GM18517 (cell line): ENCODE measurements around the gene CKM.
"Not testable (repeated sequence)": the region's sequence is repeated elsewhere in the genome, so short reads cannot be mapped to it uniquely, and the experiment has no call there.

Experiments
- ATAC-seq: cut with Tn5 transposase; IDR thresholded peaks from one replicate; pipeline ENCODE4 v1.9.1; 2021; ENCODE audit warnings: mild to moderate bottlenecking, moderate library complexity; ENCODE audit not compliant: unreplicated experiment

The CKM gene

DNA sequence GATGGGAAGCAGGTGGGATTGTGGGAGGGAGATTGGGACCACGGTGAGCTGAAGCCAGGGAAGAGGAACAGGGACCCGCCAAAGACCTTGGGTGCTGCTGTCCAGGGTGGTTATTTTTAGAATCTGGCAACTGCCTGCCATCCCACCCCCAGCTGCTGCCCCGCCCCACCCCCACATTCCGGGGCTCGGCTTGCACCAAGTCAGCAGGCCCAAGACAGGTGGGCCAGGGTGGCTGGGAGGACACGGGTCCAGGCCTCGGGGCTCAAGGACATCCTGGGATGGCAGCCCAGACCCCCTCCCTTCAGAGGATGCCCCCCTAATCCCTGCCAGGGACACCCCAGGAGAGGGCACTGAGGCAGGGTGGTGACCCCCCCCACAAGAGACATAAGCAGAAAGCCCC lies 827 bp downstream of the CKM start:
- ATAC-seq = no peak

DNA sequence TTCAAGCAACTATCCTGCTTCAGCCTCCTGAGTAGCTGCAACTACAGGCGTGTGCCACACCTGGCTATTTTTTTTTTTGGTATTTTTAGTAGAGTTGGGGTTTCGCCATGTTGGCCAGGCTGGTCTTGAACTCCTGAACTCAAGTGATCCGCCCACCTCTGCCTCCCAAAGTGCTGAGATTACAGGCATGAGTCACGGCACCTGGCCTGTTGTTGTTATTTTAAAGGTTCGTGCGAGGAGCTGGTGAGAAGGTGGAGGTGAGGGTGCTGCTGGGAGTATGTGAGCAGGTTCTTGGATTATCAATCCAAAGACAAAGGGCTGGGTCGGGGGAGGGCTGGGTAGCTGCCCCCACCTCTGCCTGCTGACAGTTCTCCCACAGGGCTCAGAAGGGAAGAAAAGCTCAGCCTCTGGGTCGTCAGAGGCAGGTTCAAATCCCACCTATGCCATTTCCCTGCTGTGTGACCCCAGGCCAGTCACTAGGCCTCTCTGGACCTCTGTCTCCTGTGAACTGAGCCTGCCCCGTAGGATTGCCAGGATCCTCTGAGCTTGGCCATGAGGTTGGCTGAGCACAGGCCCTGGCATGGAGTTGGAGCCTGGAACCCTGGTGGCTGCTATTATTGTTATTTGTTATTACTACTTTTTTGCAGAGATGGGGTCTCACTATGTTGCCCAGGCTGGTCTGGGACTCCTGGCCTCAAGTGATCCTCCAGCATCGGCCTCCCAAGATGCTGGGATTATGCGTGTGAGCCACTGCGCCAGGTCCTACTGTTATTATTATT lies 1.5 kb downstream of the CKM start:
- ATAC-seq = no peak

DNA sequence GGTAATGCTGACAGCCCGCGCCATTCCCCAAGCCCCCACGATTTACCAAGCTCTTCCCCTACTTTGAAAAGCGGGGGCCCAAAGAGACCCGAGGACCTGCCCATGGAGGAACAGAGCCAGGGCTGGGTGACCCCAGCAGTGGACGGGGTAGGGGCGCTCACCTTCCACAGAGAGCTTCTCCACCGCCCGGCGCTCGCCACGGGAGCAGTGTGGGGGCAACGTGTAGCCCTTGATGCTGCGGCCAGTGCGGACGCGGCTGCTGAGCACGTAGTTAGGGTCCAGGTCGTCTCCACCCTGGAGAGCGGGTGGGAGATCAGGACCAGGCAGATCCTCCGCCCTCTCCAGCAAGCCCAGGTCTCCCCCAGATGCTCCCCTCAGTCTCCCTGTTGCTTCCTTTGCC lies 7.4 kb downstream of the CKM start:
- ATAC-seq = no peak

DNA sequence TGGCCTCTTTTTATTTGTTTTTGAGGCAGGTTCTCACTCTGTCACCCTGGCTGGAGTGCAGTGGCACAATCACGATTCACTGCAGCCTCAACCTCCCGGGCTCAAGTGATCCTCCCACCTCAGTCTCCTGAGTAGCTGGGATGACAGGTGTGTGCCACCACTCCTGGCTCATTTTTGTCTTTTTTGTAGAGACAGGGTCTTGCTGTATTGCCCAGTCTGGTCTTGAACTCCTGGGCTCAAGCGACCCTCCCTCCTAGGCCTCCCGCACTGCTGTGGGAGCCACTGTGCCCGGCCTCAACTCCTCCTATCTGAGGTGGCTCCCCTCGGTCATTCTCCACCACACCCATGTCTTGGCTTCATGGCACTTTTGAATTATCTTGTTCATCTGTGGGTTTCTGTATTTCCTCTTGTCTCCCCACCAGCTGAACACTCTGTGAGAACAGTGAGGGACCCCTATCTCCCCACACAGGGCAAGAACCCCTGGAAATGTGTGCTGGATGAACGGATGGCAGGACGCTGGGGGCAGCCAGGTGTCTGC lies 7.9 kb downstream of the CKM start:
- no peak for ATAC-seq

DNA sequence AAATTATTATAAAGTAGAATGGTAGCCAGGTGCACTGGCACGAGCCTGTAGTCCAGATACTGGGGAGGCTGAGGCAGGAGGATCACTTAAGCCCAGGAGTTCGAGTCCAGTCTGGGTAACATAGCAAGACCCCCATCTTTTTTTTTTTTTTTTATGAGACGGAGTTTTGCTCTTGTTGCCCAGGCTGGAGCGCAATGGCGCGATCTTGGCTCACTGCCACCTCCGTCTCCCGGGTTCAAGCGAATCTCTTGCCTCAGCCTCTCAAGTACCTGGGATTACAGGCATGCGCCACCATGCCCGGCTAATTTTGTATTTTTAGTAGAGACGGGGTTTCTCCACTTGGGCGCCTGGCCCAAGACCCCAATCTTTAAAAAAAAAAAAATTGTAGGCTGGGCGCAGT lies 10.4 kb downstream of the CKM start:
- ATAC-seq = not testable (repeated sequence)

DNA sequence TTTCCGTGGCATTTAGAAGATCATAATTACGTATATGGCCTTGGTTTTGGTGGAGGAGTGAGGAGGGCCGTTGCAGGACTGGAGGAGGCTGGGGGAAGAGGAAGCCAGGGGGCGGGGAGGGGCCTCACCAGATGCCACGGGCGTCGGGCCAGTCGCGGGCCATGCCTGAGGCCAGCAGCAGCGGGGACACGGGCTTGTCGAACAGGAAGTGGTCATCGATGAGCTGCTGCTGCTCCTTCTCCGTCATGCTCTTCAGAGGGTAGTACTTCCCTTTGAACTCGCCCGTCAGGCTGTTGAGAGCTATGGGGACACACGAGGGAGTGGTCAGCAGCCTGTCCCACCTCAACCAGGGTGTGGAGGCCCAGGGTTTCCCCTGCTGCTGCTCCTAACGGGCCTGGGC lies 11.1 kb downstream of the CKM start:
- no peak for ATAC-seq

DNA sequence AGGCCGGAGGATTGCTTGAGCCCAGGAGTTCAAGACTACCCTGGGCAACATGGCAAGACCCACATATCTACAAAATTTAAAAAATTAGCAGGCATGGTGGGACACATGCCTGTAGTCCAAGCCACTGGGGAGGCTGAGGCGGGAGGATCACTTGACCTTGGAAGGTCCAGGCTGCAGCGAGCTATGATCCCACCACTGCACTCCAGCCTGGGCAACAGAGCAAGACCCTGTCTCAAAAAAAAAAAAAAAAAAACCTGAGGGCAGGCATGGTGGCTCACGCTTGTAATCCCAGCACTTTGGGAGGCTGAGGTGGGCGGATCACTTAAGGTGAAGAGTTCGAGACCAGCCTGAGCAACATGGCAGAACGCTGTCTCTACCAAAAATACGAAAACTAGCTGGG lies 13.4 kb downstream of the CKM start:
- not testable (repeated sequence) for ATAC-seq

DNA sequence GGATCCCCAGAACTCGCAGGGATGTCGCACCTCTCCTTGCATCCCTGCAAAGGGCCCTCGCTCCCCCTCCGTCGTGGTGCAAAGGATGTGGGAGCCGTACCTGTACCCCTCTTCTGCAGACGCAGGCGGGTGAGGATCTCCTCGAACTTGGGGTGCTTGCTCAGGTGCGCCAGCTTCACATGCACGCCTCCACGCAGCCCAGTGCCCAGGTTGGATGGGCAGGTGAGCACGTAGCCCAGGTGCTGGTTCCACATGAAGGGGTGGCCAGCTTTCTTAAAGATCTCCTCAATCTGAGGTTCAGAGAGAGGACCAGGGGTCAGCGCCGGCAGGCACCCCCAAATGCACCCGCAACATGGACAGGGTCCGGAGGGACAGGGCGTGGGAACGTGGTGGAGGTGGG lies 15.3 kb downstream of the CKM start:
- no peak for ATAC-seq

DNA sequence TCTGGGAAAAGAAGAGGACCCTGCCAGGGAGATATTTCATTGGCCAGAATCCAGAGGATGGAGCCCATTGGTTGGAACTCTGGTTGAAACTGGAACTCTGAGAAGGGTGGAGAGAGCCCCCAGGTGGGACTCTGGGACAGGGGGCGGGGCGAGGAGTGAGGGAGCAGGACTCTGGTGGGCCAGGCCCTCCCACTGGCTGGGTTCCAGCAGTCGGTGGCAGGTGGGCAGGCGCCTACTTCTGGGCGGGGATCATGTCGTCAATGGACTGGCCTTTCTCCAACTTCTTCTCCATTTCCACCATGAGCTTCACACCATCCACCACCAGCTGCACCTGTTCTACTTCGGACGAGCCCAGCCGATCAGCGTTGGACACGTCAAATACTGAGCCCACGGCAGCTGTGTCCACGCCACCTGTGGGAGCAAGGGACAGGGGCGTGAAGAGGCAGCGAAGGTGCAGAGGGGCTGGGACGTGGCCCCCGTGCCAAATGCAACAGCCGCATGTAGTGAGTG lies 16.1 kb downstream of the CKM start:
- no peak for ATAC-seq

DNA sequence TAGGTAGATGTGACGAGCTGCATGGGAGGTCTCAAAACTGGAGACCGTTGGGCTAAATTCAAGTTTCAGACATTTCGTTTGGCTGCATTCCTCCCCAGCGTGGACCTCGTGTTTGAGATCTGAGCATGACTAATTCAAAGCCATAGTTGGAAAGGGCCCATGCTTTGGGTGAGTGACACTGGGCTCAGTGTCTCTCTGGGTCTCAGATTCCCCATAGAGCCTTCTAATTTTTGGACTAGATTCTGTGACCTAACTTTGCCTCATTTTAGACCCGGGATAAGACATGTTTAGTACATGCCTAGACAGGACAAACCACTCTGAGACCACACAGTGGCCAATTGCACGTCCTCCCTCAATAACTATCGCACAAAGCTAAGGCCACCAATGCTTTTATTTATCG lies 16.6 kb downstream of the CKM start:
- no peak for ATAC-seq

DNA sequence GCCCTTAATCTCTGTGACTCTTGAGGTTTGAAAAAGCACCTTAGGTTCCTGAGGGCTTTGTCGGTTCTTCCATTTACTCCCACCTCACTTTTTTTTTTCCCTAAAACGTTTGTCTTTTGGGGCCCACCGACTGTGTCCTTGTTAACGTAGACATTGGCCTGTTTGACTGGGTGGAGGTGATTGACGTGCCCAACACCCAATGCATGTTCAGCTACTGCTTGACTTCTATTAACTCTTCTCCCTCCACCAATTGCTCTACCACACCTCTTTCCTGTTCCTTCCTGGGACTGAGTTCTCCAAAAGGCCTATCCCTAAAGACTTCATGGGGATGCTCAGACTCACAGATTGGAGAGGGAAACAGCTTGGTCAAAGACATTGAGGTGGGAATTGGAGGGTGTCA lies 17.3 kb downstream of the CKM start:
- no peak for ATAC-seq

DNA sequence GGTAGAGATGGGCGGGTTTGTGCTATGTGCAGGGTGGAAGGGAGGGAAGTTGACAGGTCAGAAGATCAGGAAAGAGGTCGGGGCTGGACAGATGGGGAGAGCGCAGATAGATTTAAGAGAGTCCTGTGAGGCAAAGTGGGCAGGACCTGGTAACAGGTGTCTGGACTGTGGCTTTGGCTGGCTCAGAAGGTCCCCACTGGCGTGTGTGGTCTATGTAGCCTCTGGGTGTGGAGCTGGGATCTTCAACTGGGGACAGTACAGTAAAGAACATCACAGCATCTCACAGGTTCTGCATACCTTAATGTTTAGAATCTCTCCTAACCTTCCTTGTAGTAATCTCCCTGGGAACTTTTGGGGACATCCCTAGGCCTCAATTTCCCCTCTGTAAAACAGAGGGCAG lies 17.7 kb downstream of the CKM start:
- ATAC-seq = no peak

DNA sequence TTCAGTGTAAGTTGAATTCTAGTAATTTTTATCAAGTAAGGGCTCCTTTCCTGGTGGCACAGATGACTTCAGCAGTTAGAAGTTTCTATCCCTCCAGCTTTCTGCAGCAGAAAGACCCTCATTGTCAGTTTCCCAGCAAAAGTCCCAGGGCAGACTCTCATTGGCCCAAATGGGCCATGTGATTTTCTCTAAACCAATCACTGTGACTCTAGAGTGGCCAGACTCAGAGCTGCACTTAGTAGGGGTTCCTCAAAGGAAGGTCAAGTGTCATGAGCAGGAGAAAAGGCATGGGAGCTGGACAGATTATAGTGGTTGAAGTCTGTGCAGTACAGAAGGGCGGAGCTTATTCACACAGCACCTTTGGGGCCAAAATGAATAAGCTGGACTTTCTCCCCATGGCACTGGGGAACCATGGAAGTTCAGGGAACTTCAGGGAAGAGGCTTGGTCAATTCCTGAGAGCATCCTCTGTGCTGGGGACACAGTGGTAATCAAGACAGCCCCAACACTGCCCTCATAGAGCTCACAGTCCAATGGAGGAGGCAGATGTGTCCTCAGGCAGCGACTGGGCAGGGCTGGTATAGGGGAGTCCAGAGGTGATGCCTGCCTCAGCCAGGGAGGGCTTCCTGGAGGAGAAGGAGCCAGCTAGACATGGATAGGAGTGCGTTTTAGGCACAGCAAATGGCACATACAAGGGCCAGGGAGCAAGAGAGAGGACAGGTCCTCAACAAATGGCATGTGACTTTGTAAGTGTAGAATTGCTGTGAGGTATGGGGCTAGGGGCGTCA lies 18.3 kb downstream of the CKM start:
- no peak for ATAC-seq

DNA sequence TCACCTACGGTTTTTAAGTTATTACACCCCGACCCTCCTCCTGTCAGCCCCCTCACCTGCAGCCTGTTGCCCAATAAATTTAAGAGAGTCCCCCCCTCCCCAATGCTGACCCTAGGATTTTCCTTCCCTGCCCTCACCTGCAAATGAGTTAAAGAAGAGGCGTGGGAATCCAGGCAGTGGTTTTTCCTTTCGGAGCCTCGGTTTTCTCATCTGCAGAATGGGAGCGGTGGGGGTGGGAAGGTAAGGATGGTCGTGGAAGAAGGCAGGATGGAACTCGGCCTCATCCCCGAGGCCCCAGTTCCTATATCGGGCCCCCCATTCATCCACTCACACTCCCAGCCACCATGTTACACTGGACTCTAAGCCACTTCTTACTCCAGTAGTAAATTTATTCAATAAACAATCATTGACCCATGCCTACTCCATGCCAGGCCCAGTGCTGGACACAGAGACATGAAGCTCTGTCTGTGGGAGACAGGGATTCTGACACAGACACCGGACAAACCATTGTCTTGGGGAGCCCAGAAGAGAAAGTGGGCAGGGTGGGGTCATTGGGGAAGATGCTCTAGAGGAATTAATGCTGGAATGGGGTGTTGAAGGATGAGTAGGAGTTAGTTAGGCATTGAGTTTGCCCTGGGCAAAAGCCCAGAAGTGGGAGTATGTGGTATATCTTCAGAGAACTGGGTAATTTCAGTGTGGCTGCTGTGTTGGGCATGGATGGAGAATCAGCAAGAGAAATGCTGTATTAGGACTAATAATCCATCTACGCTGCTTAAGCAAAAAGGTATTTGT lies 19.2 kb downstream of the CKM start:
- no peak for ATAC-seq

DNA sequence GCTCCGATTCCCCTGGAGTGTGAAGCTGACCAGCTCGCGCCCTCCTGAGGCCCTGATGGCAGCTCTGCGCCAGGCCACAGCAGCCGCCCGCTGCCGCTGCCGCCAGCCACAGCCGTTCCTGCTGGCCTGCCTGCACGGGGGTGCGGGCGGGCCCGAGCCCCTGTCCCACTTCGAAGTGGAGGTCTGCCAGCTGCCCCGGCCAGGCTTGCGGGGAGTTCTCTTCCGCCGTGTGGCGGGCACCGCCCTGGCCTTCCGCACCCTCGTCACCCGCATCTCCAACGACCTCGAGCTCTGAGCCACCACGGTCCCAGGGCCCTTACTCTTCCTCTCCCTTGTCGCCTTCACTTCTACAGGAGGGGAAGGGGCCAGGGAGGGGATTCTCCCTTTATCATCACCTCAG lies 20.3 kb downstream of the CKM start:
- ATAC-seq = no peak

DNA sequence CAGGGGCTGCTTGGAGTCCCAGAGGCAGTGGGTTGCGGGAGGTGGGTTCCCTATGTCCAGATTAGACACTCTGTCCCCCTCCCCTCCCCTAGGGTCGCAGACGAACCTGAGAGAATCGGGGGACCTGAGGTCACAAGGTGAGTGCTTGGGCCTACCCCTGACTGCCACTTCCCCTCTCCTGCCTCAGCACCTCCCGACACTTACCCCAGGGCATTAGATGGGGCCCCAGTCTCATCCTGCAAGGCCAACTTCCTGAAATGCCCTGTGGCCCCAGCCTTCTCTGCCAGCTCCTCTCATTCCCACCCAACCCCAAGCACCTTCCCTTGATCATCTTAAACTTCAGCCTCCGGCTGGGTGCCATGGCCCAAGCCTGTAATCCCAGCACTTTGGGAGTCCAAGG lies 23.0 kb downstream of the CKM start:
- no peak for ATAC-seq

DNA sequence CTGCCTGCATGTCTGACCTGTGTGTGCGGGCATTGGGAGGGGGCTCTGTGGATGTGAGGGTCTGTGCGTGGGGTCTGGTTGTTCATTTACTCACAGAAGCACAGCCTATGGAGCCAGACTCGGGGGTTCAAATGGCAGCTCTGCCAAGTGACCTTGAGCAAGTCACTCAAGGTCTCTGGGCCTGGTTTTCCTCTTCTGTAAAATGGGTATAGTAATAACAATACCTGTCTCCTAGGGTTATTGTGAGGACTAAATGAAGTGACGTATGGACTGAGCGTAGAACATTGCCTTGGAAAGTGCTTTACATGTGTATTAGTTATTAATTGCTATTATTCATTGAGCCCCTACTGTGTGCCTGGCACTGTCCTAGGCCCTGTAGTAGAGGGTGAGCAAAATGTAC lies 24.4 kb downstream of the CKM start:
- ATAC-seq = no peak

DNA sequence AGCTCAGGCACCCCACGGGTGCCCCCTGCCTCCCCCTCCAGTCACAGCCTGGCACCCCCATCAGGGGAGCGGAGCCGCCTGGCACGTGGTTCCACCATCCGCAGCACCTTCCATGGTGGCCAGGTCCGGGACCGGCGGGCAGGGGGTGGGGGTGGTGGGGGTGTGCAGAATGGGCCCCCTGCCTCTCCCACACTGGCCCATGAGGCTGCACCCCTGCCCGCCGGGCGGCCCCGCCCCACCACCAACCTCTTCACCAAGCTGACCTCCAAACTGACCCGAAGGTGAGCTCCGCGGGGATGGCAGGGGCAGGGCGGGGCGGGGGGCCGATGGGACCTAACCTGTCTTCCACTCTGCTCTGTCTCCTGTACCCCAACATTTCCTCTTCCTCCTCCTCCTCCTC lies 25.0 kb downstream of the CKM start:
- no peak for ATAC-seq

DNA sequence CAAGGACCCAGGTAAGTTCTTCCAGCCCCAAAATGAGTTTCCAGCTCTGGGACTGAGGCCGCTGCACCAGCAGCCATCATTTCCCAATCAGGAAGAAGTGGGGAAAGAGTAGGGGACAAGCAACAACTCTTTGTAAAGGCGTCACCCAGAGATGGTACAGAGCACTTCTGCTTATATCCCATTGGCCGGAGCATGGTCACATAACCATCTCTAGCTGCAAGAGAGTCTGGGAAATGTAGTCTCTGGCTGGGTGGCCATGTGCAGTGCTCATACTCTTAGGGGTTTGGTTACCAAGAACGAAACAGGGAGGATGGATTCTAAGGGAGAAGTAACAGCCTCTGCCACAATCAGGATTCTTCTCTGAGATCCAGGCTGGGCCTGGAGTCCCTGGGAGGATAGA lies 26.3 kb downstream of the CKM start:
- no peak for ATAC-seq

DNA sequence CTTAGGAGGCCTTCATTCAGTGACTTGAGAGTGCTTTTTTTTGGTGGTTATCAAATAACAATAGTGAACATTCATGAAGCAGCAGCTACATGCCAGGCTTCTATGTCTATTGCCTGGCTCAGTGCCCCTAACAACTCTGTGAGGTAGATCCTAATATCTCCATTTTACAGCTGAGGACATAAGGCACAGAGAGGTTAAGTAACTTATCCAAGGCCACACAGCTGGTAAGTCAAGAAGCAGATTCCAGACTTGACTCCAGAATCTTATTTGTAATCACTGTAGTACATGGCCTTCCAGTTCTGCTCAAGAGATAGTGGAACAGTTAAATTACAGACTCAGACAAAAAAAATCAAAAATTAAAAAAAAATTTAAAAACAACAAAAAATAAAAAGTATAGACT lies 26.8 kb downstream of the CKM start:
- no peak for ATAC-seq

DNA sequence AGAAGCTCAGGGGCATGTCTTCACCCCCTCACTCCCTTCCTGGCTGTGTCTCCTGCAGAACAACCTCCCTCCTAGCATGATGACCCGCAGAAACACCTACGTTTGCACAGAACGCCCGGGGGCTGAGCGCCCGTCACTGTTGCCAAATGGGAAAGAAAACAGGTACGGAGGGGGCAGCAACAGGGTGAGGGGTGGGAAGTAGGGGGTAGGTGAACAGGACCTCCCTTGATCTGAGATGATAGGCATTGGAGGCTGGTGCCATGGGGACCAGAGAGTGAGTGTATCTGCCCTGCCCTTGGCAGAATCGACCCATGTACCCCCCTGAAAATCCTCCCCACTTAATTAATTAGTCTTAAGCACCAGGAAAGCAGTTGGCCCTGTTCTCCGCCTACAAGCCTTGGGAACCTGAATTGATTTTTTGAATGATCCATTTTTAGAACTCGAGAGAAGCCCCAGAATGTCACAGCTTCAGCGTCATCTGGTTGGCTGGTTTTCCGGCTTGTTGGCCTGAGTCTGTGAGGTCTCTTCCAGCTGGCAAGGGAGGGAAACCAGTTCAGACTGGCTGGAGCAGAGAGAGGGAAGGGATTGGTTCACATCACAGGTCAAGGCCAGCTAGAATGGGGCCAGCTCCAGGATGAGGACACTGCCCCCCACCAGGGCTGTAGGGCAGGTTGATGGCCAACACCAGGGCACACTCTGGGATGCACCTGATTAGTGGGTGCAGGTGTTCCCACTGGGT lies 28.2 kb downstream of the CKM start:
- ATAC-seq = no peak
